ENCODE results near the gene MAPK6.

DNA sequence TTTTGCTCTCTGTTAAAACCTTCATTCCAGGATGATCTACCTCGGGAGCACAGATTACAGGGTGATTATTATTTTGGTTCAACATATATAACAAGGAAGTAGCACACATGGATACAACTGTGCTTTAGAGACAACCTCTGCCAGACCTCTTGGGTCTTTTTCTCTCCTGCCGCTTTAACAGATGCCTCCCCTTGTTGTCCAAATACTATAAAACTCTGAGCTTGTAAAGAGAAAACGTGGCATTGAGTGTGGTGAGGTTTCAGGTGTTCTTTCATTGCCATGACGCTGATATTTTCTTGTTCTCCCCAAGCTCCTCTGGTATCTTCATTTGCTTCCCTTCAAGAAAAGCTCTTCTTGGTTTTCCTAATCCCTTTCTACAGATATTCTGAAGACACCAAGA lies 64.6 kb downstream of the MAPK6 start:
- no peak for TF ChIP-seq NR2C2 (CRISPR knock-in tag; IDR thresholded peaks at IDR 0.05)
- TF ChIP-seq MYBL2 (CRISPR knock-in tag; IDR thresholded peaks at IDR 0.05) = no peak
- TF ChIP-seq USF2 (CRISPR knock-in tag; IDR thresholded peaks at IDR 0.05) = no peak
- TF ChIP-seq AFF4 (CRISPR knock-in tag; IDR thresholded peaks at IDR 0.05; ENCODE audit: borderline replicate concordance) = no peak

Measured in WTC11 (cell line).